Measurements from ENCODE around the gene RTP5.
A peak's percentile ranks its signal among the peaks of the same experiment; 100 is the strongest.

- TF ChIP-seq CTCF (IDR thresholded peaks at IDR 0.05): peak in 1 of 3 donors; percentile 11
- no peak for TF ChIP-seq POLR2A (IDR thresholded peaks at IDR 0.05)
- TF ChIP-seq POLR2AphosphoS5 (IDR thresholded peaks at IDR 0.05): no peak
These were observed 9.9 kb upstream of the RTP5 start for GRCh38 chr2:241859436-241860183.

All from breast epithelium (tissue), 3 donors.